GM12864 (cell line): ENCODE results near the gene QRICH1.

Experiments used
- DNase-seq: peaks from one replicate; pipeline ENCODE4 v3.0.0-alpha.2; 2011; ENCODE audit warnings: low read depth
- H3K4me3 ChIP-seq: 2 replicates; pipeline ENCODE4 v1.5.1; 2011; ENCODE audit warnings: mild to moderate bottlenecking, low read depth, low read length, control low read depth
- CTCF ChIP-seq: IDR thresholded peaks from 2 replicates; pipeline ENCODE4 v1.5.1; 2011; ENCODE audit warnings: low read depth, mild to moderate bottlenecking, moderate library complexity, low read length, control low read depth, inconsistent platforms; ENCODE audit errors: missing control alignments

The QRICH1 gene

GRCh38 chr3:49028673-49029562, 65.0 kb downstream of the QRICH1 start, which contains the start of gene IMPDH2:
Gene IMPDH2 (minus strand): TSS chr3:49029398. CDS start chr3:49029350, 48 bp downstream.
- DNase-seq = peak; percentile 76
- TF ChIP-seq CTCF = no peak
- H3K4me3 ChIP-seq = peak within 1 kb of the TSS; percentile 87

DNA sequence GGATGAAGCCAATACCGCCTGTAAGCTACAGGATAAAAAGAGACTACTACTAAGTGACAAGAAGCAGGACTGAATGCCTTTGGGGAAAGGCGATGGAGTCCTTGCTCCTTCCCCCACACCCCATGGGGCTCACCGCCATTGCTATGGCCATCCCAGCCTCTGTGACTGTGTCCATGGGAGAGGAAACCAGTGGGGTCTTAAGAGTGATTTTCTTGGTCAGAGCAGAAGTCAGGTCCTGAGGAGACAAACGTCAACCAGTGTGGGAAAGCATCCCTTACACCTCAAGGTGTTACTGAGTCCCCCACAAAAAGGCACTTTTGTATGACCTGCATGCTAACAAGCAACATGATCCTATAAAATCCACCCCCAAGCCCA, 65.6 kb downstream of the QRICH1 start:
- TF ChIP-seq CTCF = no peak
- DNase-seq = no peak
- H3K4me3 ChIP-seq = peak overlapping the region; percentile 87

DNA sequence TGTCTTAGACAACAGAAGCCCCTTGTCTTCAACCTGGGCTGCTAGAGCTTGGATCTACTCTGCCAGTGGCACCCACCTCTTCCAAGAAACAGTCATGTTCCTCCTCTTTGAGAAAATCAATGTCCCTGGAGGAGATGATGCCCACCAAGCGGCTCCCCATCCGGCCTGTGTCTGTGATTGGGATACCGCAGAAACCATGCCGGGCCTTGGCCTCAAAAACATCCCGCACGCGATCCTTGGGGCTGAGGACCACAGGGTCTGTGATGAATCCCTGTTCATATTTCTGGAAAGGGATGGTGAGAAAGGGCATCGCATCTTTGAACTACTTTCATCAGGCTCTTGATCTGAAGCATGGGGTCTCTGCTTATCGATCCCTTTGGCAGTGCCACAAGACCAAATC, 66.2 kb downstream of the QRICH1 start:
- no peak overlapping the region; the same call in 1 of the 2 replicates for H3K4me3 ChIP-seq
- TF ChIP-seq CTCF = no peak
- DNase-seq = no peak

- DNase-seq = no peak
- no peak overlapping the region for H3K4me3 ChIP-seq
- no peak for TF ChIP-seq CTCF
Measured at GRCh38 chr3:49026536-49026935, 67.3 kb downstream of the QRICH1 start.

DNA sequence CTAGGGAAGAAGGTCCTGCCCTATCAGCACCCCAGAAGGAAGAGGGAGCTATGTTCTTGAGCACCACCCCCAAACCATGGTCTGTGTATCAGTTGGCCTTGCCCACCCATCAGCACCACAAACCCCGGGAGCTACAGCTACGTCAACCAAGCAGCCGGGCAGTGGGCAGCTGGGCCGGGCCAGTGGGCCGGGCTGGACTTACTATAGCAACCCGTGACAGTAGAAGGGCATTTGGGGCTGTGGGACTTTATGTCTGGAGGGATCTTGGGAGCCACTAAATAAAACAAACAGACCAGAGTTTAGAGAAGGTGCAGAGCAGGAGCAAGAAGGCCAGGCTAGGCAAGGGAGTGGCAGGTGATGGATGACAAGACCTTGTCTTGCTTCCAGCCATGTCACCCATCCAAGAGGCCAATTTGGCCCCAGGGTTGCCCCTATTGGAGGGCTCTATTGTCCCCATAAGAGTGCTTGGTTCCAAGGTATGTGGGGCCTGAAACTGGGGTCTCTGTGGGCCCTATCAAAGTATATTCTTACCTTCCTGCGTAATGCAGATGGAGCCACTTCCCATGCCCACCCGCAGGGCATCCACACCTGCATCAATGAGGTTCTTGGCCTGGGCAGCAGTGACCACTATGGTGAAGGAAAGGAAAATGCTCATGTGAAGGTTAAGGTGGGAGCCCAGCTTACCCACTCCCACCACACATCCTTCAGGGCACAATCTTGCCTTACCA, 67.9 kb downstream of the QRICH1 start:
- H3K4me3 ChIP-seq = no peak overlapping the region
- no peak for TF ChIP-seq CTCF
- DNase-seq = no peak

DNA sequence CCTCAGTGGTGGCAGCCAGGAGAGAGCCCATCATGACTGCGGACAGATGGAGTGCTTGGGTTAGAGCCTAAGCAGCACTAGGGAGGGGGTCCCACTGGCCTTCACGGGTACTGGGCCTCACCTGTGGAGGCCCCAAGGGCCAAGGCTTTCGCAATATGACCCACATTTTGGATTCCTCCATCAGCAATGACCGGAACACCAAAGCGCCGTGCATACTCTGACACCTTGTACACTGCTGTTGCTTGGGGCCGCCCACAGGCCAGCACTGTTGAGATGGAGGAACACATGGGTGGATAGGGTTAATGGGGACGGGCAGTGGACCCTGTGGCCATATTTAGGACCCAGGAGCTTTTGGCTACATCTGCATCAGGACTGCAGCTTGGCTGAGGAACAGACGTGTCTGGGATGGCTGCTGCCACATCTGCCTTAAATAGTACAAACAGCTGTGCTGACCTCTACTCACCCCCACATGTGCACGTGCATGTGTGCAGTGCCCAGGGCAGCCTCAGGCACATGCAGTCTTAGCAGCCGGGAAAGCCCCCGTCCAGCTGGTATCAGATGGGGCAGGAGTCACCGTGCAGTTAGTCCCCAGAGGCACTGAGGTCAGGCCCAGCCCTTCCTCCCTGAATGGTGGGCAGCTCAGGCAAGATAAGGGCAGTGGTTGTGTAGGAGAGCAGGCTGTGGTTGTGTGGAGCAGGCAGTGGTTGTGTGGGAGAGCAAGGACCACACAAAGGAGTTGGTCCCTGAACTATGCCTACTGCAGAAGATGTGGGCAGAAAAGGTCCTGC, 68.7 kb downstream of the QRICH1 start:
- DNase-seq = no peak
- no peak for TF ChIP-seq CTCF
- H3K4me3 ChIP-seq = no peak overlapping the region
